ENCODE data around the gene EVI2A. TPM values are rescaled to one million over a fixed set of nuclear protein-coding genes. Genes with fewer than 3 reads are reported as not detected.
A peak's percentile ranks its signal among the peaks of the same experiment; 100 is the strongest.

Gene EVI2A
- total and polyA plus RNA-seq, 9 of the 15 experiments (the other 6 are each of a cell fraction or from before 2014, with no cell fraction given), result 0.06 to 0.37 (median 0.15) TPM; not detected in 3

GRCh38 chr17:31339906-31340661 is 18.7 kb upstream of the EVI2A start (continued):
- TF ChIP-seq IRF9 (tag; IDR thresholded peaks at IDR 0.05) (no peak), TCF15 (CRISPR knock-in tag; IDR thresholded peaks at IDR 0.05) (no peak), SMAD3 (CRISPR knock-in tag; conservative IDR thresholded peaks at IDR 0.05) (no peak), FOSL1 (tag; conservative IDR thresholded peaks at IDR 0.05) (peak; percentile 98), DPF2 (IDR thresholded peaks at IDR 0.05) (peak; percentile 95), YY1 (IDR thresholded peaks at IDR 0.05; ENCODE audit: borderline replicate concordance in 1 of 3, control insufficient read depth in 1 of 3, extremely low read depth in 1 of 3, insufficient read depth in 3 of 3, insufficient read length in 1 of 3, insufficient replicate concordance in 2 of 3, low read depth in 1 of 3, low read length in 2 of 3) (no peak), MAZ (CRISPR knock-in tag; conservative IDR thresholded peaks at IDR 0.05 in 1 of 2, IDR thresholded peaks at IDR 0.05 in 1 of 2) (0 out of 4 replicates have a peak, but pooled peaks of 1 of the 2 experiments have one; percentile 20), CBX3 (IDR thresholded peaks at IDR 0.05; ENCODE audit: borderline replicate concordance in 1 of 2, low read length in 2 of 2) (peak in 1 of 2 experiments; percentile 19; a peak in 1 of 3 replicates), ZNF146 (CRISPR knock-in tag; IDR thresholded peaks at IDR 0.05; ENCODE audit: unreplicated experiment) (no peak), E2F8 (IDR thresholded peaks at IDR 0.05; ENCODE audit: low read depth, partially characterized antibody) (no peak), KDM2B (CRISPR knock-in tag; IDR thresholded peaks at IDR 0.05) (no peak), SRSF9 (IDR thresholded peaks at IDR 0.05; ENCODE audit: borderline replicate concordance, low read depth, low read length) (no peak), ZFP91 (CRISPR knock-in tag; IDR thresholded peaks at IDR 0.05) (no peak), TGIF2 (CRISPR knock-in tag; IDR thresholded peaks at IDR 0.05) (no peak), EWSR1 (IDR thresholded peaks at IDR 0.05; ENCODE audit: borderline replicate concordance, low read depth, partially characterized antibody) (no peak), STAT5A (IDR thresholded peaks at IDR 0.05; ENCODE audit: borderline replicate concordance, low read length) (peak; percentile 74), ZNF239 (CRISPR knock-in tag; IDR thresholded peaks at IDR 0.05) (no peak), ZNF41 (CRISPR knock-in tag; conservative IDR thresholded peaks at IDR 0.05) (no peak), CBX2 (IDR thresholded peaks at IDR 0.05; ENCODE audit: insufficient read depth, low read length, poor library complexity, severe bottlenecking) (no peak), HDAC3 (IDR thresholded peaks at IDR 0.05; ENCODE audit: borderline replicate concordance, partially characterized antibody) (peak; percentile 50)
